Measurements from ENCODE around the gene ERMN. TPM values are rescaled to one million over a fixed set of nuclear protein-coding genes. Genes with fewer than 3 reads are reported as not detected.

Gene ERMN
- total RNA-seq, 1 donor = not detected

GRCh38 chr2:157301307-157301706 is 24.3 kb downstream of the ERMN start:
- no peak overlapping the region for H3K4me3 ChIP-seq (ENCODE audit: low read depth, low read length)
- no peak for DNase-seq (ENCODE audit: low read depth)
- no peak for TF ChIP-seq CTCF (IDR thresholded peaks at IDR 0.05; ENCODE audit: insufficient read depth, low read depth, low read length)

- no peak for TF ChIP-seq CTCF (IDR thresholded peaks at IDR 0.05; ENCODE audit: insufficient read depth, low read depth, low read length)
- no peak overlapping the region for H3K4me3 ChIP-seq (ENCODE audit: low read depth, low read length)
- DNase-seq (ENCODE audit: low read depth) = no peak
Observed at GRCh38 chr2:157296958-157297357, 28.7 kb downstream of the ERMN start.

- no peak for TF ChIP-seq CTCF (IDR thresholded peaks at IDR 0.05; ENCODE audit: insufficient read depth, low read depth, low read length)
- no peak for DNase-seq (ENCODE audit: low read depth)
- no peak overlapping the region for H3K4me3 ChIP-seq (ENCODE audit: low read depth, low read length)
Observed at GRCh38 chr2:157296490-157296889, 29.1 kb downstream of the ERMN start.

- no peak for DNase-seq (ENCODE audit: low read depth)
- H3K4me3 ChIP-seq (ENCODE audit: low read depth, low read length) = no peak overlapping the region
- TF ChIP-seq CTCF (IDR thresholded peaks at IDR 0.05; ENCODE audit: insufficient read depth, low read depth, low read length) = no peak
Observed at GRCh38 chr2:157292853-157293252, 32.8 kb downstream of the ERMN start.

GRCh38 chr2:157291018-157291417 is 34.6 kb downstream of the ERMN start:
- no peak overlapping the region for H3K4me3 ChIP-seq (ENCODE audit: low read depth, low read length)
- TF ChIP-seq CTCF (IDR thresholded peaks at IDR 0.05; ENCODE audit: insufficient read depth, low read depth, low read length) = no peak
- DNase-seq (ENCODE audit: low read depth) = no peak

- TF ChIP-seq CTCF (IDR thresholded peaks at IDR 0.05; ENCODE audit: insufficient read depth, low read depth, low read length) = no peak
- no peak for DNase-seq (ENCODE audit: low read depth)
- H3K4me3 ChIP-seq (ENCODE audit: low read depth, low read length) = no peak overlapping the region
Observed at GRCh38 chr2:157290525-157290924, 35.1 kb downstream of the ERMN start.

GRCh38 chr2:157287160-157287559 is 38.5 kb downstream of the ERMN start:
- TF ChIP-seq CTCF (IDR thresholded peaks at IDR 0.05; ENCODE audit: insufficient read depth, low read depth, low read length) = no peak
- no peak for DNase-seq (ENCODE audit: low read depth)
- no peak overlapping the region for H3K4me3 ChIP-seq (ENCODE audit: low read depth, low read length)
